K562 (cell line): ENCODE measurements around the gene SNTG2. TPM values are rescaled to one million over a fixed set of nuclear protein-coding genes. Genes with fewer than 3 reads are reported as not detected.

Experiments
- ATF7 ChIP-seq: fragments of 450-650 bp; IDR thresholded peaks from 2 replicates; pipeline ENCODE4 v1.7.1; 2014; ENCODE audit warnings: mild to moderate bottlenecking, moderate library complexity
- MXI1 ChIP-seq: IDR thresholded peaks from 2 replicates; pipeline ENCODE4 v1.6.1; 2011; ENCODE audit warnings: low read depth, mild to moderate bottlenecking, improper control_type of control experiment, low read length
- NR2C1 ChIP-seq, 2 experiments: fragments of 450-650 bp; IDR thresholded peaks; 2 replicates each; pipeline ENCODE4 v1.6.1; 2017; ENCODE audit warnings: mild to moderate bottlenecking in 2 of 2, antibody characterized with exemption in 1 of 2, inconsistent platforms in 1 of 2, missing compliant biosample characterization in 1 of 2, missing genetic modification characterization in 1 of 2
- PPARD ChIP-seq: fragments of 250-450 bp; sonication (Bioruptor Pico); IDR thresholded peaks from 2 replicates; pipeline ENCODE4 v1.8.0; 2022; ENCODE audit warnings: inconsistent platforms, mild to moderate bottlenecking, moderate library complexity
- RBM17 ChIP-seq: fragments of 200-400 bp; formaldehyde crosslinking; IDR thresholded peaks from 2 replicates; pipeline ENCODE4 v1.6.1; 2017; ENCODE audit warnings: low read depth, mild to moderate bottlenecking, low read length, borderline replicate concordance
- SIRT6 ChIP-seq: IDR thresholded peaks from one replicate; pipeline ENCODE4 v1.6.1; 2012; ENCODE audit warnings: low read depth, mild to moderate bottlenecking, control low read depth, inconsistent platforms, low read length, moderate library complexity
- SRSF1 ChIP-seq: fragments of 200-400 bp; formaldehyde crosslinking; IDR thresholded peaks from 2 replicates; pipeline ENCODE4 v1.6.1; 2017; ENCODE audit warnings: mild to moderate bottlenecking, low read depth, low read length, moderate library complexity
- TAF1 ChIP-seq: IDR thresholded peaks from 2 replicates; pipeline ENCODE4 v1.6.1; 2011; ENCODE audit warnings: mild to moderate bottlenecking, low read length, moderate library complexity; ENCODE audit not compliant: insufficient read depth, control insufficient read depth, severe bottlenecking; ENCODE audit errors: extremely low read depth
- ZNF707 ChIP-seq: fragments of 250-450 bp; sonication (Bioruptor Pico); conservative IDR thresholded peaks from 2 replicates; pipeline ENCODE4 v1.8.0; 2022; ENCODE audit warnings: inconsistent platforms, mild to moderate bottlenecking, moderate library complexity
- polyA plus RNA-seq, 8 experiments: library from polyadenylated mRNA; depleted of rRNA in 4 of 8; stranded (reverse) in 5 of 8; unstranded in 3 of 8; fragments of >200 nt; fragmentation: Nextera tagmentation in 2 of 8; fragmentation: Illumina TruSeq in 1 of 8; extraction: Ambion mirVana in 2 of 8; extraction: Trizol in 1 of 8; gene quantifications; 2 replicates each; pipeline versions ENCODE4 v1.2.1 to v1.2.3, GENCODE V29; 2011 to 2014; ENCODE audit warnings: inconsistent platforms in 1 of 8, missing spikeins in 1 of 8
- total RNA-seq, 7 experiments: library from RNA; depleted of rRNA in 6 of 7; stranded (reverse); fragments of >200 nt in 6 of 7; fragmentation: Illumina TruSeq in 2 of 7; extraction: Trizol in 2 of 7; gene quantifications; 2 replicates each; pipeline versions ENCODE4 v1.2.1 to v1.2.3, GENCODE V29; 2011 to 2021; ENCODE audit warnings: low replicate concordance in 1 of 7
- TF ChIP-seq, protein P1 (sequence below), 3 experiments: fragments of 200-800 bp in 1 of 3; fragments of 250-450 bp in 1 of 3; fragments of 450-650 bp in 1 of 3; sonication (Bioruptor Pico) in 1 of 3; sonication (Bioruptor generic) in 1 of 3; formaldehyde crosslinking in 1 of 3; IDR thresholded peaks; 2 replicates each; pipeline versions ENCODE4 v1.6.1 to v1.8.0; 2016 to 2022; ENCODE audit warnings: mild to moderate bottlenecking in 2 of 3, missing genetic modification characterization in 2 of 3, missing compliant biosample characterization in 1 of 3, moderate library complexity in 1 of 3
- TF ChIP-seq, protein P2 (sequence below): fragments of 250-450 bp; sonication (Bioruptor Pico); IDR thresholded peaks from 2 replicates; pipeline ENCODE4 v1.4.0; 2020; ENCODE audit warnings: mild to moderate bottlenecking
- TF ChIP-seq, protein P3 (sequence below): fragments of 250-450 bp; sonication (Bioruptor Pico); IDR thresholded peaks from 2 replicates; pipeline ENCODE4 v1.9.0; 2021; ENCODE audit warnings: mild to moderate bottlenecking
- TF ChIP-seq, protein P4 (sequence below): fragments of 250-450 bp; sonication (Bioruptor Pico); IDR thresholded peaks from 2 replicates; pipeline ENCODE4 v1.5.0; 2021

The SNTG2 gene
- total and polyA plus RNA-seq, 9 of the 15 experiments (the other 6 are each of a cell fraction or from before 2014, with no cell fraction given) = not detected

DNA sequence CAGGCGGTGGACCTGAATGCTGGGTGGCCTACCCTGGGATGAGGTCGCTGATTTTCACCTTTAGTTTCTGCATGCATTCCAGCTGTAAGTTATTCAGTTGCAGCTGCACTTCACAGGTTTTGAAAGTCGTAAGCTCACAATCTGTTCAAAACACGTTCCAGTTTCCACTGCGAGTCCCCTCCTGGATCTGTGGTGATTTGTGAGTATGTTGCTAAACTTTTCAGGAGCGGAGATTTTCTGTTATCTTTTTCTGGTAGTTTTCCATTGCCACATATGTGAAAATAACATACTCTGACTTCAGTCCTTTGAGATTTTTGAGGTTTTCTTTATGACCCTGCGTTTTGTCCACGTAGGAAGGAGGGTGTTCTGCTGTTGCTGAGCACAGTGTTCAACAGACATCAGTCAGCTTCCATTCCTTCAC, 102.1 kb downstream of the SNTG2 start (continued):
- TF ChIP-seq, protein P1, sequence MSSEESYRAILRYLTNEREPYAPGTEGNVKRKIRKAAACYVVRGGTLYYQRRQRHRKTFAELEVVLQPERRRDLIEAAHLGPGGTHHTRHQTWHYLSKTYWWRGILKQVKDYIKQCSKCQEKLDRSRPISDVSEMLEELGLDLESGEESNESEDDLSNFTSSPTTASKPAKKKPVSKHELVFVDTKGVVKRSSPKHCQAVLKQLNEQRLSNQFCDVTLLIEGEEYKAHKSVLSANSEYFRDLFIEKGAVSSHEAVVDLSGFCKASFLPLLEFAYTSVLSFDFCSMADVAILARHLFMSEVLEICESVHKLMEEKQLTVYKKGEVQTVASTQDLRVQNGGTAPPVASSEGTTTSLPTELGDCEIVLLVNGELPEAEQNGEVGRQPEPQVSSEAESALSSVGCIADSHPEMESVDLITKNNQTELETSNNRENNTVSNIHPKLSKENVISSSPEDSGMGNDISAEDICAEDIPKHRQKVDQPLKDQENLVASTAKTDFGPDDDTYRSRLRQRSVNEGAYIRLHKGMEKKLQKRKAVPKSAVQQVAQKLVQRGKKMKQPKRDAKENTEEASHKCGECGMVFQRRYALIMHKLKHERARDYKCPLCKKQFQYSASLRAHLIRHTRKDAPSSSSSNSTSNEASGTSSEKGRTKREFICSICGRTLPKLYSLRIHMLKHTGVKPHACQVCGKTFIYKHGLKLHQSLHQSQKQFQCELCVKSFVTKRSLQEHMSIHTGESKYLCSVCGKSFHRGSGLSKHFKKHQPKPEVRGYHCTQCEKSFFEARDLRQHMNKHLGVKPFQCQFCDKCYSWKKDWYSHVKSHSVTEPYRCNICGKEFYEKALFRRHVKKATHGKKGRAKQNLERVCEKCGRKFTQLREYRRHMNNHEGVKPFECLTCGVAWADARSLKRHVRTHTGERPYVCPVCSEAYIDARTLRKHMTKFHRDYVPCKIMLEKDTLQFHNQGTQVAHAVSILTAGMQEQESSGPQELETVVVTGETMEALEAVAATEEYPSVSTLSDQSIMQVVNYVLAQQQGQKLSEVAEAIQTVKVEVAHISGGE (CRISPR knock-in tag; IDR thresholded peaks at IDR 0.05) = no peak
- TF ChIP-seq, protein P2, sequence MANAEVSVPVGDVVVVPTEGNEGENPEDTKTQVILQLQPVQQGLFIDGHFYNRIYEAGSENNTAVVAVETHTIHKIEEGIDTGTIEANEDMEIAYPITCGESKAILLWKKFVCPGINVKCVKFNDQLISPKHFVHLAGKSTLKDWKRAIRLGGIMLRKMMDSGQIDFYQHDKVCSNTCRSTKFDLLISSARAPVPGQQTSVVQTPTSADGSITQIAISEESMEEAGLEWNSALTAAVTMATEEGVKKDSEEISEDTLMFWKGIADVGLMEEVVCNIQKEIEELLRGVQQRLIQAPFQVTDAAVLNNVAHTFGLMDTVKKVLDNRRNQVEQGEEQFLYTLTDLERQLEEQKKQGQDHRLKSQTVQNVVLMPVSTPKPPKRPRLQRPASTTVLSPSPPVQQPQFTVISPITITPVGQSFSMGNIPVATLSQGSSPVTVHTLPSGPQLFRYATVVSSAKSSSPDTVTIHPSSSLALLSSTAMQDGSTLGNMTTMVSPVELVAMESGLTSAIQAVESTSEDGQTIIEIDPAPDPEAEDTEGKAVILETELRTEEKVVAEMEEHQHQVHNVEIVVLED (CRISPR knock-in tag) = no peak
- TF ChIP-seq SRSF1 (no peak), TAF1 (no peak), MXI1 (no peak), RBM17 (no peak), NR2C1 (IDR thresholded peaks at IDR 0.05) (no peak), NR2C1 (tag; IDR thresholded peaks at IDR 0.05) (no peak), PPARD (no peak), SIRT6 (no peak), ATF7 (no peak), ZNF707 (CRISPR knock-in tag) (no peak)
- TF ChIP-seq, protein P3, sequence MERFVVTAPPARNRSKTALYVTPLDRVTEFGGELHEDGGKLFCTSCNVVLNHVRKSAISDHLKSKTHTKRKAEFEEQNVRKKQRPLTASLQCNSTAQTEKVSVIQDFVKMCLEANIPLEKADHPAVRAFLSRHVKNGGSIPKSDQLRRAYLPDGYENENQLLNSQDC (CRISPR knock-in tag) = no peak
- TF ChIP-seq, protein P4, sequence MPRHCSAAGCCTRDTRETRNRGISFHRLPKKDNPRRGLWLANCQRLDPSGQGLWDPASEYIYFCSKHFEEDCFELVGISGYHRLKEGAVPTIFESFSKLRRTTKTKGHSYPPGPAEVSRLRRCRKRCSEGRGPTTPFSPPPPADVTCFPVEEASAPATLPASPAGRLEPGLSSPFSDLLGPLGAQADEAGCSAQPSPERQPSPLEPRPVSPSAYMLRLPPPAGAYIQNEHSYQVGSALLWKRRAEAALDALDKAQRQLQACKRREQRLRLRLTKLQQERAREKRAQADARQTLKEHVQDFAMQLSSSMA (CRISPR knock-in tag) = no peak
